Measurements from ENCODE around the gene NHERF1.

The NHERF1 gene

DNA sequence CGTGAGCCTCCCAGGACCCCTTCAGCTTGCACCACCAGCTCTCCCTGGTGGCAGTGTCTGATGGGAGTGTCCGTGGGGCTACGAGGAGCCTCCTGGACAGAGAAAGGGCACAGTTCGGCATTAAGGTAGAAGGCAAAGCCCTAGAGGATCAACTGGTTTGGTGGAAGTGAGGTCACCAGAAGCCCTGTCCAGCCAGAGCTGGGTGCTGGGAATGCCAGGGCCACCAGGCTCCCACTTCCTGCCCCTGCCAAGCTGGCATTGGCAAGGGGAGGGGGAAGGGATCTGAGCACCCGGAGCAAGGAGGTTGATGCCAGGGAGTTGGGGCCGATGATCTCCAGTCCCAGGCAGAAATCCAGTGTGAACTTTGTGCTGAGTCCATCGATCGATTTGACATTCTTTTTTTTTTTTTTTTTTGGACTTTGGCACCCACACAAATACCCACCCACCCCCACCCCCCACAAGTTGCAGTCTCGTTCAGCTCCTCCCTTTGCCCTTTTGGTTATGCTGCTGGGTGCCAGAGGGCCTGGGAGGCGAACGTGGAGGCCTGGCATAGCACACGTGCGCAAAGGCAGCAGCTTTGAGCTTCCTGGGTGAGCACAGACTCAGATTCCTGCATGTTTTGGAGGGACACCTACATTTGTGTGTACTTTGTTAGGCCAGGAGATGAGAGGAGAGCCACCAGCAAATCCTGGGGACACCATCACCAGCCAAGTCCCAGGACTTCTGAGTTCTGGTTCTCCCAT lies 2.1 kb downstream of the NHERF1 start:
- DNase-seq = no peak

DNA sequence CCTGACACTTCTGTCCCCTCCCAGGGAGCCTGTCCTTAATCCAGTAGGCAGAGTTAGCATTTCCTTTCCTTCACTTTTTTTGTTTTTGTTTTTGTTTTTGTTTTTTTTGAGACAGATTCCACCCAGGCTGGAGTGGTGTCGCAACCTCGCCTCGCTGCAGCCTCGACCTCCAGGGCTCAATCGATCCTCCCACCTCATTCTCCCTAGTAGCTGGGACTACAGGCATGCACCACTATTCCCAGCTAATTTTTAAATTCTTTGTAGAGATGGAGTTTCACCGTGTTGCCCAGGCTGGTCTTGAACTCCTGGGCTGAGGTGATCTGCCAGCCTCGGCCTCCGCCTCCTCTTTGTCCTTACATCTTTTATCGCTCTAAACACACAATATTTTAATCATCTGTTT lies 4.0 kb downstream of the NHERF1 start:
- DNase-seq = no peak

DNA sequence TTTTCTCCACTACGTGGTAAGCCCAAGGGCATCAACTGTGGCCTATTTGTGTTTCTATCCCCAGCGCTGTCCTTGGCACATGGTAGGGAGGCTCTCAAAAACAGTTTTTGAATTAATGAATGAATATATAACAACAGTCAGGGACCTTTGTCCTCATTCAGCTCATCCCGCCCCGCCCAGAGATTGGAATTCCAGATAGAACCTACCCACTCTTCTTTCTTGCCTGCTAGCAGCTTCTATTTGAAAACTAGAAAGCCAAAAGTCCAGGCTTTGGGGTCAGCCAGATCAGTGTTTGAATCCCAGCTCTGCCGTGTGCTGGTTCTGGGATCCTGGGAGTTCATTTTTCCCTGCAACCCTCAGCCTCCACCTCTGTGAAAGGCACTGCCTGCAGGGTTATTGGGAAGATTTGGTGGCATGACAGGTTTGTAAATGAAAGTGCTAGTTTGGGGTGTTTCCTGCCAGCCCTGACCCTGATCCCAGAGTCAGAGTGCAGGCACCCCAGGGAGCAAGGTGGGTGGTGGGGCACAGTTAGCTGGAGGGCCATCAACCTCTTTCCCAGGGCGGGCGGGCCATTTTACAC lies 4.5 kb downstream of the NHERF1 start:
- DNase-seq = no peak

DNA sequence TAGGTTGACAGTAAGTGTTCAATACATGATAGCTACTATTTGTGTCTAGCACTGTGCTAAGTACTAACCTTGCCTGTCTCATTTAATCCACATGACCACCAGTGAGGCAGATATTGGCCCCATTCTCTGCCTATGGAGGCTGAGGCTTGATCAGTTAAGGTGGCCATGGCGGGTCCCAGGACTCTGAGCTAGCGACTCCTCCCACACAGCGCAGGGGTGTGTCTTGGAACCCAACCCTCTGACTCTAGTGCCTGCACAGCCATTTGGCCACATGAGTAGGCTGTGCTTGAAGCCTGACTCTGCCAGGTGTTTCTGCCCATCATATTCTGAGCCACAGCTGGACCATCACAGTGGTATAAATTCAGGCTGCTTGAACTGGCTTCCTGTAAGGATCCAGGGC lies 6.4 kb downstream of the NHERF1 start:
- DNase-seq = no peak

DNA sequence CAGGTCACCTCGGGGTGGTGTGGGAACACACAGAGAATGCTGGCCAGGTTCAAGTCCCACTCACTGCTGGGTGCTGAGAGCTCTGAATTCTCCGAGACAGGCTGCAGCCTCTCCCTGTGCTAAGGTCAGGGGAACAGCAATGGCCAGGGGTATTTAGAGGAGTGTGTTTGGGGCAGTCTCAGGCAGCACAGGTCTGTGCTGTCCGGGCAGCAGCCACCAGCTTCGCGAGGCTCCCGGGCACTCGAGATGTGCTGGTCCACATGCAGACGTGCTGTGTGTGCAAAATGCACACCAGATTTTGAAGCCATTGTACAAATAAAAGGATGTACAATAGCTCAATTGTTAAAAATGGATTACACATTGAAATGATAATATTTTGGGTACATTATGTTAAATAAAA lies 7.1 kb downstream of the NHERF1 start:
- no peak for DNase-seq

DNA sequence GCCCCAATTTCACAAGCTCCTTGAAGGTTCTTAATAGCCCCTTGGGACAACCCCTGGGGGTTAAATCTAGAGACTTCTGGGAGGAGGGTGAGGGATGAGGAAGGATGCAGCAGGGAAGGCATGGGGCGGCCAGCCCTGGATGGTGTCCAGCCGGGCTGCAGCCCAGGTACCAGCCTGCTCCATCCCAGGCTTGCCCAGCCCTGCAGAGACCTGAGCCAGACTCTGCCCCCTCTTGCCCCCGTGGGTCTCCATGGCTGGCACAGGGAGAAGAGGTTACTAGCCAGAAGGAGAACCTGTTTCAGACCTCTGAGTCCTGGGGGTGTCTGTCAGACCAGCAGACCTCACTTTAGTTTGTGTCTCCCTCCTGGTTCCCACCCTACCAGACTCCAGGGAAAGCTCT lies 8.5 kb downstream of the NHERF1 start:
- DNase-seq = no peak

DNA sequence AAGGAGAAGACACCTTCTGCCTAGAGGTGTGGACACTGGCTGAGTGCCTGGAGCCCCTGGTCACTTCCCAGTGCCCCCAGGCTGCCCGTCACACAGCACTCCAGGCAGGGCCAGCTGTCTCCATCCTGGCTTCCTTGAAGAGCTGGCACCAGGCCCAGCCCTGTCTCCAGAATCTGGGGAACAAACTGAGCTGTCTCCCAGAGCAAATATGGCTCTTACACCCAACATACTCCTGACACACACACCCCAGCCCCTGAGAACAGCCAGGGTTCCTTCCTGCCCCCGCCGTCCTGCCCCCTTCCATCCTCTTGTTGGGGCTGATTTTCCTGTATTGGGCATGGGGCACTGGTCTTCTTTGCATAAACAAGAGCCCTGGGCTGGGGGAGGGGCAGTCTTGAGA lies 9.1 kb downstream of the NHERF1 start:
- no peak for DNase-seq

DNA sequence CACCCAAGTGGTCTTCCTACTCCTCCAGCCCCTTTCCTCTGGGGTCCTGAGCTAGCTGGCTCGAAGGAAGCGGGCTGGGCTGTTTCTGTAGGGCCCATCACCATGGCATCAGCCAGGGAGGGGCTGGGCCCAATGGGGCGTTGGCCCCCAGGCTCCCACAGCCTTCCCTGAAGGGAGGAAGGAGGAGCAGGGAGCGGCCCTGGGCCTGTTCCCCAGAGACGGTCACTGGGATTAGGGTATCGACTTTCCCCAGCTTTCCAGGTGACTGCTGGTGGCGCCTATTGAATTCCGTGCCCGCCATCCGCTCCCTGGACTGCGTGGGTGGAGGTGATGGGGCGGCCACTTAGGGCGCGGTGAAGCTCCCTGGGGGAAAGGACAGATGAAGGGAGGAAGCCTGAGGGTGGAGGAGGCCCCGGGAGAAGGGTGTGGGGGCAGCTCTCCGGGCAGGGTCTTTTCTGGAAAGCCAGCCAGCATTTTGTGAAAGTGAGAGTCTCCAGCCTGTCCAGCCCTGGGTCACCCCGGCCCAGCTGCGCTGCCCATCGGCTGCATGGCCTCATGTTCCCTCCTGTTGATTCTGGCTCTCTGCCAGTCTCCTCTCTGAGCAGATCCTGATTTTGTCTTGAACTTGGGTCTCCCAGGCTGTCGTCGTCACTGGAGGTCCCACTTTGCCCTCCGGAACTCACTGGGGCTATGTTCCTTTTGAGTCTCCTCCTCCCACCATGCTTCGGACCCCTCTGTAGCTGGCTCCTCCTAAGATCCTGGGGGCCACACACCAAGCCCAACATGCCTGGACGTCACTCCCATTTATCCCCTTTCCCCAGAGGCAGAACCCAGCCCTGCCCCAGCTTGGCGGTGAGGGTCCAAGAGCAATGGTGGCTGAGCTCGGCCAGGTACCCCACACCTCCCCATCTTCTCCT lies 9.8 kb downstream of the NHERF1 start:
- DNase-seq = no peak

DNA sequence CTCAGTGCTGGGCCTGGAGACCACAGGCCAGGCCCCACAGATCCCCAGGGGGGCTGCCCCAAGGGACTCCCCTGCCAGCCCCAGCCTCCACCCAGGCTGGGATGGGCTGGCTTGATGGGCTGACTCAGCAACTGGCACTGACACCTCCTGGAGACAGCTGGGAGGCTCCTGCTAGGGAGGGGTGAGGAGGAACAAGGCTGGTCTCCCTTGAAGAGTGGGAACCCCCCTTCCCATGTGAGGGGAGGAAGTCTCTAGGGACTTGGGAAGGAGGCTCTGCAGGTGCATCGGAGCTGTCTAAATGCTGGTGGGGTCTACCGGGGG lies 10.4 kb downstream of the NHERF1 start:
- DNase-seq = no peak

DNA sequence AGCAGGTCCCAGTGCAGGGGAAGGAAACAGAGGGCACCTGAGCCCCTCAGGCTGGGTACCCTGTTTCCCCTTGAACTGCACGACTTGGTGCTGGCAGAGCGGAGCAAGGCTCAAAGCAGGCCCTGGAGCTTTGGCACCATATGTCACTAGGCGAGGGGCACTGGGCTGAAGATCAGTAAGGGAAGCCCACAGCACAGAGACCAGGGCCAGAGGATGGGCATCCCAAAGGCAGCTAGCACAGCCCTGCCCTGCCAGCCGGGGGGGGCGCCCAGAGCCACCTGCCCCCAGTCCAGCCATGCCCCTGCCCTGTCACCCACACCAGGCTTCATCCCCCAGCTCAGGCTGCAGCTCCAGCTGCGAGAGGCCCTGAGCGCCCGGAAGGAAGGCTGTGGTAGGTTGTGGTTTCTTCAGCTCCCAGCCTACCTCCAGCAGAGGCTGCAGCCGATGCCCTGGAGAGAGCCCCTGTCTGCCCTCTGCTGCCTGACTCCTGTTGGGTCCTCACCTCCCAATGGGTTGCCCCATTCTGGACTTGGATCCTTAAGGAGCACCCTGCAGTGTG lies 10.9 kb downstream of the NHERF1 start:
- no peak for DNase-seq

DNA sequence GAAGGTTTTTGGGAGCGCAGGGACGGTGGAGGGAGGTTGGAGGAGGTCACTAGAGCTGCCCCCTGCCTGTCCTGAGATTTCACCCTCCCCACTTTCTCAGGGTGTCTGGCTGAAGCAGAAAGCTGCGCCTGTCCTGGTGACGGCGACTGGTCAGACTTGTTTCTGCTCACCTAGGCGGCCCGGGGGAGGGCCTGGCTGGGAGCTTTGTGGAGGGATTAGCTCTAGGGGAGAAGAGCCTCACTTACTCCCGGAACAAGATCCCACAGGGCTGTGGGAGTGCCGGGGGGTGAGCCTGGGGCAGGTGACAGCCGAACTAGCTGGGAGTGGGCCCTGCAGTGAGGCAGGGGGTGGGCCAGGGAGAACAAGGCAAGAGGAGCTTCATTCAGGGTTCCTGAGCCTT lies 11.5 kb downstream of the NHERF1 start:
- no peak for DNase-seq

DNA sequence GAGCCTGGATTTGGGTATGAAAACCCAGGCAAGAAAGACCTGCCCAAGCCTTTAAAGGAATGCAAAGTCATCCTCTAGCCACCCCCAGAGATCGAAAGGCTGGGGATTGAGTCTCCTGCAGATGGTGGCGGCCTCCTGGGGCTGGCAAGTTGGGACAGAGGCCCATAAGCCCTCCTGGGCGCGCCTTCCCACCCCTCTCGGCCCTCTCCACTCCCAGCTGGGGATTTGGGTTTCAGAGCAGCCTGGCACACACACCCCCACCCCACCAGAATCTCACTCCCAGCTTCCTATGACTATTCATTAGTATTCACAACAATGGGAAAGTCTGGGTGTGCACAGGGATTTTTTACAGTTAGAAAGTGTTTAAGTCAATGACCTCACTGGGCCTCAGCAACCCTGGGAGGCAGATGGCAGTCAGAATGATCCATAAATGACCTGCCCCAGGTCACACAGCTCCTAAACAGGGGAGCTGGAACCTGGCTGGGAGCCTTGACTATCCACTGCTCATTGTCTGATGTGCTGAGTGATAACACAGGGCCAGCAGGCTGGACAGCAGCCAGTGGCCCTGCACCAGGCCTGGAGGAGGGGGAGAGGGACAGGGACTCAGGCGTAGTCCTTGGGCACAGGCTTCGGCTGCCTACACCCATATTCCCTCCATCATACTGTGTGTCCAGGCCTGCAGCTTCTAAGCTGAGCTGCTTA lies 12.1 kb downstream of the NHERF1 start:
- no peak for DNase-seq

DNA sequence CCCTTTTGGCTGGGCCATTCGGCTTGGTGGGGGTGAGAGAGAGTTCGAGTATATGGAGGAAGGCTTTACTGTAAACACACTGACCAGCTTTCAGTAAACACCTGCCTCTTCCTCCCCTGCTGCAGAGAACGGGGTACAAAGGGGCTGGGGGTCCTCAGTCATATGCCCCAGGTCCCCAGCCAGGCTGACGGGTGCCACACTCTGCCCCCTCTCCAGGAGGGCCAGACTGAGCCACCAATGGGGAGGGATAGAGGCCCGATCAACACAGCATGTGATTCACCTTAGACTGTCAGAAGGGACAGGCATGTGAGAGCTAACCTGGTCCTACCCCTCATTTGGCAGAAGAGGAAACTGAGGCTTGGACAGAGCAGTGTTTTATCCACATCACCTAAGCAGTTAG lies 13.0 kb downstream of the NHERF1 start:
- no peak for DNase-seq

DNA sequence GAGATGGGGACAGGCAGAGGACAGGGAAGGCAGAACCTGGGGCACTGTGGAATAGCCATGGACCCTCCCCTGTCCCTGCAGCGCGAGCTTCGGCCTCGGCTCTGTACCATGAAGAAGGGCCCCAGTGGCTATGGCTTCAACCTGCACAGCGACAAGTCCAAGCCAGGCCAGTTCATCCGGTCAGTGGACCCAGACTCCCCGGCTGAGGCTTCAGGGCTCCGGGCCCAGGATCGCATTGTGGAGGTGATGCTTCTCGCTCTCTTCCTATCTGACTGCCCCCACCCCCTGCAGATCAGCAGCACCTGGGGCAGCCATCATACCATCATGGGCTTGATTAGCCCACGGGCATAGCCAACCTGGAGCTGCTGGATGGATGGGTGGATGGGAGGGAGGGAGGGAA lies 13.5 kb downstream of the NHERF1 start:
- no peak for DNase-seq

DNA sequence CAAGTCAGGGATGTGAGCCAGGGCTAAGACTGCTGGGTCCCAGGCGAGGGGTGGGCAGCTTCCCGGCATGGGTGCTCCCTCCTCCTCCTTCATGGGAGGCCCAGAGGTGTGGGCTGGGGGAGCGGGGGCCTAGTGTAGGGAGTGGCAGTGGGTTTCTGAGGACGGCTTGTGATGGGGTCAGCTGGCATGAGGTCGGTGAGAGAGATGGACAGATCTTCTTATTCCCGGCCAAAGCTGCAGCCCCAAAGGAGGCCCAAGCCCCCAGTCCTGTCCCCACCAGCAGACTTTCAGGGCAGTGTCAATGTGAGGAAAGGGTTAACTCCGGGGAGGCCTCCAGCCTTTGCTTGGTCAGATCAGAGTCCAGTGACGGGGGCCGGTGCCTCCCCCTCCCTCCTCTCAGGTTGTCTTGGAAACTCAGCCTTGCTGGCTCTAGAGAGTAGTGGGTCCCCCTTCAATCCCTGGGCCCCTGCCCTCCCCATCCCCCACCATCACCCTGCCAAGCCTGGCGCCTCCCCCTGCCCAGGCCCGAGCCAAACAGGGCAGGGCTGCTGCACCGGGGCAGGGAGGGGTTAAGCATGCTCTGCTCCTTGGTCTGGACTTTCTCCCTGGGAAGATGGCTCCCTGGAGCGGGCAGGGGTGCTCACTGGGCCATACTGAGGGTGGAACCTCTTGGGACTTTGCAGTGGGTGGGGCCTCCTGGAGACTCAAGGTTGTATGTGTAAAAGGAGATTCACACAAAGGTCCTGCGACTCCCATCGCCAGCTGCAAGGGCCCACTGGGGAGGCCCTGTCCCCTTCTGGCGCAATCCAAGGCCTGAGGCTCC lies 15.3 kb downstream of the NHERF1 start:
- DNase-seq = no peak

DNA sequence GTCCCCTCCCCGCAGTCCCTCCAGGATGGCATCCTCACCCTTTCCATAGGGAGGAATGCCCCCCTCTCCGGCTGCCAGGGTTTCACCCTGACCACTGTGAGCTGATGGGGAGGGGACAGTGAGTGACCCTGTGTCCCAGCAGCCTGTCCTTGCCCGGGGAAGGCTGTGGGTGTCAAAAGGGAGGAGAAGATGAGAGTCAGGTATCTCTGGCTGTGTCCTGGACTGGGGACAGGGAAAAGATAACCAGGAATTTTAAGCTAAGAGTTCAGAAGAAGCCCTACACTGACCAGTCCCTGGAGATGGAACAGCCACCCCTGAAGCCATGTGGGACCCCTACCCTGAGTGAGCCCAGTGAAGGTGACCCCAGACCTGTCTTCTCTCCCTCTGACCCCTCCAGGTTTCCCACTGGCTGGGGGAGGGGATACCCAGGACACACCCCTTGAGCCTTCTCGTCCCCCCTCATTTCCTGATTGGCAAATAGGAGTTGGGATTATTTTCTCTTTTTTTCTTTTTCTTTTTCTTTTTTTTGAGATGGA lies 16.4 kb downstream of the NHERF1 start:
- DNase-seq = no peak

DNA sequence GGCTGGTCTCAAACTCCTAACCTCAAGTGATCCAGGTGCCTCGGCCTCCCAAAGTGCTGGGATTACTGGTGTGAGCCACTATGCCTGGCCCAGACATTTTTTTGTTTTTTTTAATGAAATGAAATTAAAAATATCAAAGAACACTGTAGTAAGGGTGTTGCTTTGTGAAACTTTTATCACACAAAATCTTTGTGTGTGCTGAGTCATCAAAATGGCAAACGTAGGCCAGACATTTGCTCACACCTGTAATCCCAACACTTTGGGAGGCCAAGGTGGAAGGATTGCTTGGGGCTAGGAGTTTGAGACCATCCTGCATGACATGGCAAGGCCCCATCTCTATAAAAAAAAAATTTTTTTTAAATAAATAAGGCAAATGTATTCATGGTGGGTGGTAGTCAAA lies 18.0 kb downstream of the NHERF1 start:
- no peak for DNase-seq

DNA sequence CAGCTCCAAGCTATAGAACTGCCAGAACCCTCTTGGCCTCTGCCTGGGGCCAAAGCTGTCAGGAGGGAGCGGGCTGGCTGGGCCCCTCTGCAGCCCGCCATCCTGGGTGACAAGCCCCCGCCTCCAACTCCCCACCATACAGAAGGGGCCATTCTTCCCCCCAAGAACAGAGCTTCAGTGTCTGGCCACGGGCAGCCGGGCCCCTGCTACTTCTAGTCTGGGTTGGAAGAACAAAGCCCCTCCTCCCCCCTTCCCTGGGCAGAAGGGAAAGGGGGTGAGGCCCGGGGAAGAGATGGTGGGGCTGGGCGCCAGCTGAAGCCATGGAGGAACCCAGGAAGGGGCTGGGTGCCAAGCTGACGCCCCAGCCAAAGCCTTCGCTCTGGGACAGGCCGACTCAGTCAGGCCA lies 18.7 kb downstream of the NHERF1 start:
- DNase-seq = no peak

DNA sequence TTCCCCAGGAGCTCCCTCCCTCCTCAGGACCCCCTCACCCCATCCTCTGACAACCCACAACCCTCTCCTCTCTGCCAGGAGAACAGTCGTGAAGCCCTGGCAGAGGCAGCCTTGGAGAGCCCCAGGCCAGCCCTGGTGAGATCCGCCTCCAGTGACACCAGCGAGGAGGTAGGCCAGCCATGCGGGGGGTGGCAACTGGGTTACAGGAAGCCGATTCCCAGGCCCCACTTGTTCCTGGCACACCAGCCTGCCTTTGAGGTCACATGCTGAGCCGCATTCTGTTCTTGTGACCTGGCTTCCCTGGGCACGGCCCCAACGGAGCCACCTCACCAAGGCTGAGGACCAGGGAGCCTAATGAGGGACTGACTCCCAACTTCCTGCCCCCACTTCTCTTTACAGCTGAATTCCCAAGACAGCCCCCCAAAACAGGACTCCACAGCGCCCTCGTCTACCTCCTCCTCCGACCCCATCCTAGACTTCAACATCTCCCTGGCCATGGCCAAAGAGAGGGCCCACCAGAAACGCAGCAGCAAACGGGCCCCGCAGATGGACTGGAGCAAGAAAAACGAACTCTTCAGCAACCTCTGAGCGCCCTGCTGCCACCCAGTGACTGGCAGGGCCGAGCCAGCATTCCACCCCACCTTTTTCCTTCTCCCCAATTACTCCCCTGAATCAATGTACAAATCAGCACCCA lies 19.8 kb downstream of the NHERF1 start:
- no peak for DNase-seq

DNA sequence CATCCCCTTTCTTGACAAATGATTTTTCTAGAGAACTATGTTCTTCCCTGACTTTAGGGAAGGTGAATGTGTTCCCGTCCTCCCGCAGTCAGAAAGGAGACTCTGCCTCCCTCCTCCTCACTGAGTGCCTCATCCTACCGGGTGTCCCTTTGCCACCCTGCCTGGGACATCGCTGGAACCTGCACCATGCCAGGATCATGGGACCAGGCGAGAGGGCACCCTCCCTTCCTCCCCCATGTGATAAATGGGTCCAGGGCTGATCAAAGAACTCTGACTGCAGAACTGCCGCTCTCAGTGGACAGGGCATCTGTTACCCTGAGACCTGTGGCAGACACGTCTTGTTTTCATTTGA lies 20.3 kb downstream of the NHERF1 start:
- DNase-seq = no peak

DNA sequence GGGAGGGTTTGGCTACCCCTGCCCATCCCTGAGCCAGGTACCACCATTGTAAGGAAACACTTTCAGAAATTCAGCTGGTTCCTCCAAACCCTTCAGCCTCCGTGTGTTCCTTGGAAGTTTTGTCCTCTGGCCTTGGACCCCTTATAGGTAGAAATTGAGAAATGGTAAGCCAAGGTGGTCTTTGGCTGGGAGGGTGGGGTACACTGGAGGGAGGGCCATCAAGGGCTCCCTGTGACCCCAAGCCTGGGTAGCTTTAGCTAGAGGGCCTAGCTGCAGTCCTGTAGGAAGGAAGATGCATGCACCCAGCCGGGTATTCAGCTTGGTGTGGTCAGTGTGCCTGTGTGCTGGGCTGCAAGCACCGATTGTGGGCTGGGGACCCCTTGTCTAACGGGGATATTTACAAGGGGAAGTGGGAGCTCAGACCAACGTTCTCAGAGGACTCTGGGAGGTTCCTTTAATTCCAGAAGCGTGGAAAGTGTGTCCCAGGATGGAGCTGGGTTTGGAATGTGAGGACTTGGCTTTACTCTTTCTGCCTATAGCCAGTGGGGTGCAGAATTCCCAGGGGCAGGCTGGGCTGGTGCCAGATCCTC lies 20.9 kb downstream of the NHERF1 start:
- DNase-seq = no peak

All from activated naive CD4-positive, alpha-beta T cell treated with anti-CD3 and anti-CD28 coated beads, Interleukin-2, amount 50 U/mL, for 16 hours (primary cell).